ENCODE measurements around the gene ARMH1.
A peak's percentile ranks its signal among the peaks of the same experiment; 100 is the strongest.

Gene ARMH1

GRCh38 chr1:44674113-44675000, at the start of gene ARMH1, which contains the start of gene TMEM53:
ARMH1 (plus strand) TSS chr1:44674714; CDS start chr1:44689698, 14,984 bp downstream.
TMEM53 (minus strand) TSS chr1:44674481; CDS start chr1:44674391, 90 bp downstream.
- DNase-seq: peak; percentile 96

DNA sequence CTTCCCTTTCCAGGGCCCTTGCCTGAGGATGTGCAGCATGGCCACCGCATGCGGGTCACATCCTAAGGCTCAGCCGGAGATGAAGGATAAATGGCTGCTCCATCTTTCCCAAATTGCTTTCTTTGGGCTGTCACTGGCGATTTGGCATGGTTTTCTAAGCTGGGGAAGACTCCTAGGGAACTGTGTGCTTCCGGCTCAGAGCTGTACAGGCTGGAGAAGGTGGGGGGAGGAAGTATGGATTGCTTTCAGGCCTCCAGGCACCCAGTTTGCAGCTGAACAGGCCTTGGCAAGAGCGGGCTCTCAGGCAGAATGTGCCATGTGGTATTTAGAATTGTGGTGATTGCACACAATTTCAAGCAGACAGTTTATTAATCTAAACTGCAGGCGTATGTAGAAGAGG, 49.2 kb upstream of the ARMH1 start:
- no peak for DNase-seq

DNA sequence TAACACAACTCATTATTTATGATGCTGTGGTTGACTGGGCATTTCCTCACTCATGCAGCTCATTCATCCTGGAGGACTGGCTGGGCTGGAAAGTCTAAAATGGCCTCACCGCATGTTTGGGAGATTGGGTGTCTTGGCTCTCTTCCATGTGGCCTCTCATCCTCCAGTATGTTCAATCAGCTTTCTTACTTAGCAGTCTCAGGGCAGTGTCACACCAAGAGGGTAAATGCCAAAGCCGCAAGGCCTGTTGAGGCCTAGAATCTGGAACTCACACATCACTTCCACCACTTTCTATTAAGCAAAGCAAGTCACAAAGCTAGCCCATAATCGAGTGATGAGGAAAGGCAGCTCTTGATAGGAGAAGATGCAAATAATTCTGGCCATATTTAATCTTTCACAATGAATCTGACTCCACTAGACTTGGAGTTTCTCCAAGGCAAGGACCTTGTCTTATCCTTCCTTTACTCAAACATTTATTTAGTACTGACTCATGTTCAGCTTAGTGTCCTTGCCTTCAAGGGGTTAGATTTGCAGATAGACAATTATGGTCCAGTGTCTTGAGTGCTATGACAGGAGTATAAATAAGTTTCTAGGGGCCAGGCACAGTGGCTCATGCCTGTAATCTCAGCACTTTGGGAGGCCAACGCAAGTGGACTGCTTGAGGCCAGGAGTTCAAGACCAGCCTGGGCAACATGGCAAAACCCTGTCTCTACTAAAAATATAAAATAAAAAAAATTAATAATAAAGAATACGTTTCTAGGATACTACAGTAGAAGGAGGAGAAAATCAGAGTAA, 45.4 kb upstream of the ARMH1 start:
- no peak for DNase-seq

- DNase-seq: no peak
Observed at GRCh38 chr1:44630116-44630515, 44.4 kb upstream of the ARMH1 start.

DNA sequence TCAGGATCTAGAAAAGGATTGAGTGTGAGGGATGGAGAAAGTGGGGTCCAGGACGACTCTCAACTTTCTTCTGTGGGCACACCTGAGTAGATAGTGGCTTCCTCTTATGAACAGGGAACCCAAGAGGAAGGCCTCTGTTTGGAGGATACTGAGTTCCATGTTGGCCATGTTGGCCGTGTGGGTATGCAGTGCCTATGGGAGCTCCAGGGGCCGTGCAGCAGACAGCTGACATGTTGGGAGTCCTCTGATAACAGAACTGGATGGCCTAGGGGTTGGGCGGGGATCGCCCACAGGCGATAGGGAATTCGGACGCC, 43.2 kb upstream of the ARMH1 start:
- no peak for DNase-seq

DNA sequence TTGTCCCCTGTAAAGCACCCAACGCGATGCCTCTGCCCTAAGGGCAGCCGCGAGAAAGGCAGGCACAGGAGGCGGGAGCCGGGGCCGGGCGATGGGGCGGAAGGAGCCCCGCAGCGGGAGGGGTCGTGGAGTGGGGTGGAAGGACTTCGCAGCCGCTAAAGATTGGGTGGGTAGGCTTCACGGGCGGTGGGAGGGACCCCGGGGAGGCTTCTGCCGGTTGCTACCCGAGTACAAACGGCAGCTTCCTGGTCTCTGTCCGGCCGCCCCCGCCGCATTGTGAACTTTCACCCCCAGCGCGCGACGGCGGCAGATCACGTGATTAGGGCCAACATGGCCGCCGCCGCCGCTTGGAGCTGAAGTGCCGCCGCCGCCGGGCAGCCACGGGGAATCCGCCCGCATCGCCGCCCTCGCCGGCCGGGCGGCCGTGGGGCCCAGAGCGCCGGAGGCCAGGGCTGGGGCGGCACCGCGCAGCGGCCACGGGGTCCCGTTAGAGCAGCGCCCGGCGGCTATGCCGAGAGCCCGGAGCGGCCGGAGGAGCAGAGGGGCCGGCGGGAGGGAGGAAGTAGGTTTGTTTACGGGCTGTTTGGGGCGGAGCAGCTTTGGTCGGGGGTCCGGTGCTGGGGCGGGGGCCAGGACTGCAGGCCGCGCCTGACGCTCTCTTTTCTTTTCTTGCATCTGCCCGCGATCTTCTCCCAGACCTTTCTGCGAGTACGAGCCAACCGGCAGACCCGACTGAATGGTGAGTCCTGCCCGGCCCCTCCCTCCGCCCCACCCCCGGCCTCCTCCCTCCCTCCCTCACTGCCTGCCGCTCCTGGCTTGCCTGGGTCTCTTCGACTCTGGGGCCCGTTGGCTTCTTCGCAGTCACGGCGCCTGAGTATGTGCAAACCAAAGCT, 42.6 kb upstream of the ARMH1 start:
- peak; percentile 92 for DNase-seq

DNA sequence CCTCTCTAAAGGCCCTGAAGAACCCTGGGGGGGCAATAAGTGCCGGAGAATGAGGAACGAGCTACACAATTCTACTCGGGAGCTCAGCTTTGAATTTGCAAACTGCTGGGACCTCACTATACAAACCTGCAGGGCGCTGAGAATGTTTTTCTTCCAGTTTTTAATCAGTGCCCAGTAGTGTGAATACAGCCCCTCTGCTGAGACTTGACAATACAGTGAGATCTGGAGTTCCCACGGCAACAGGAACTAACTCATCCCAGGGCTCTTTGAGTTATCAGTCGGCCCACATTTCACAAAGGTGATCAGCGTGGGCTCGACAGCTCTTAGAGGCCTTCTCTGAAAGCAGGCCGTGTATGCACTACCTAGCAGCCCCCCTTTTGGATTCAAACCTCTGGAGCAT, 41.9 kb upstream of the ARMH1 start:
- no peak for DNase-seq

DNA sequence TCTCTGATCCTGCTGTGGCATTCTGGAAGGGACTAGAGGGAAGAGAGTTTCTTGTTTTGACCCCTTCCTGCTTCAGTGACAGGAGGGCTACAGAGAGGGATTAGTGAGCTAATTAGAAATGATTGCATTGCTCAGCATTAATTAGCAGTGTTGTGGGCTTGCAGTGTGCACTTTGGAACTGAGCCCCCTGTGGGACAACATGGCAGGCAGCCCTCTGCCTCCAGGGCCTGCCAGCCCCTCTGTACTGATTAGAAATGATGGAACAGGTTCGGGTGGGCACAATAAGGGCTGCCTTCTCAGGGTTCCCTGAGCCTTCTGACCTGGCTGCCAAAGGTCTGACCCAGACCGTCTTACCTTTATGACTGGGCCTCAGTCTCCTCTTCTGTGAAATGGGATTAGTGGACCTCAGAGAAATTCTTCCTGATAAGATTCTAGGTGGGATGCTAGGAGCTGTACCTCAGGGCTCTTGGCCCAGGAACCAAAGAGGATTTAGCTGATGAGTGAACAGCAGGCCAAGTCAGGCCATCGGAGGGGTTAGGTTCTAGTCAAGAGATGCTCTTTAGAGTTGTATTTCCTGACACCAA, 39.8 kb upstream of the ARMH1 start:
- no peak for DNase-seq

DNA sequence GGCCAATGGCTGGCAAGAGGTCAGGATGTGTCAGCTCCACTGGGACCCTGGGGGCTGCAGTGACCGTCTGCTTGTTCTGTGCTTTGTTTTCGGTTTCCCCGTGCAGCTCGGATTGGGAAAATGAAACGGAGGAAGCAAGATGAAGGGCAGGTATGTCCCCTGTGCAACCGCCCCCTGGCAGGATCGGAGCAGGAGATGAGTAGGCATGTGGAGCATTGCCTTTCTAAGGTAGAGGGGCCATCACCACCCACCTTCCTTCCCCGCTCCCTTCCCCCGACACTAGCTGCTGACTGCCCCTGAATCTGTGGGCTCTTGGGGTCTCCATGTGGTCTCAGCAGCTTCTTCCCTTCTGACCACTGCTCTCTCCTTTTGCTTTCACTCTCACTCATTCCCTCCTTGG, 39.1 kb upstream of the ARMH1 start:
- DNase-seq: no peak

DNA sequence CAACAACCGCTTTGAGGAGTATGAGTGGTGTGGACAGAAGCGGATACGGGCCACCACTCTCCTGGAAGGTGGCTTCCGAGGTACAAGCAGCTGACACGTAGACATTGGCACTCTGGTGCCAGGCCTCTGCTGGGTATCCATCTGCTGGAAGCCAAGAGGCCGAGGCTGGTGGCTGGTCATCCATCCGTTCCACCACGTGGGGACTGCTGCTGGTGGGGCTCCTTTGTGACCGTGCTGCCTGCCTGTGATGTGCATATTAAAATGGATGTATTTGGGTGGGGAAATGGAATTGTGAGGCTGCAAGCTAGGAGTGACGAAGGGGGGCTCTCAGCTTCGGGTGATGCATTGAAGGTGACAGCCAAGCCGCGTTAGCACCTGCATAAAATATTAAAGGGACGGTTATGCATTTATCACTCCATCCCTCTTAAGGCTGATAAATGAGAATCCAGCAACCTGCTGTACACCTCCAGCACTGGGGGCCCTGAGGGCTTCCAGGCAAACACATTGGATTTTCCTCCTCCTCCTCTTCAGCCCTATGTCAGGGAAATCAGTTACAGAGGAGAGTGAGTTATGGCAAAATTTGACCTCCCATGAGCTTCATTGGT, 38.3 kb upstream of the ARMH1 start:
- no peak for DNase-seq

DNA sequence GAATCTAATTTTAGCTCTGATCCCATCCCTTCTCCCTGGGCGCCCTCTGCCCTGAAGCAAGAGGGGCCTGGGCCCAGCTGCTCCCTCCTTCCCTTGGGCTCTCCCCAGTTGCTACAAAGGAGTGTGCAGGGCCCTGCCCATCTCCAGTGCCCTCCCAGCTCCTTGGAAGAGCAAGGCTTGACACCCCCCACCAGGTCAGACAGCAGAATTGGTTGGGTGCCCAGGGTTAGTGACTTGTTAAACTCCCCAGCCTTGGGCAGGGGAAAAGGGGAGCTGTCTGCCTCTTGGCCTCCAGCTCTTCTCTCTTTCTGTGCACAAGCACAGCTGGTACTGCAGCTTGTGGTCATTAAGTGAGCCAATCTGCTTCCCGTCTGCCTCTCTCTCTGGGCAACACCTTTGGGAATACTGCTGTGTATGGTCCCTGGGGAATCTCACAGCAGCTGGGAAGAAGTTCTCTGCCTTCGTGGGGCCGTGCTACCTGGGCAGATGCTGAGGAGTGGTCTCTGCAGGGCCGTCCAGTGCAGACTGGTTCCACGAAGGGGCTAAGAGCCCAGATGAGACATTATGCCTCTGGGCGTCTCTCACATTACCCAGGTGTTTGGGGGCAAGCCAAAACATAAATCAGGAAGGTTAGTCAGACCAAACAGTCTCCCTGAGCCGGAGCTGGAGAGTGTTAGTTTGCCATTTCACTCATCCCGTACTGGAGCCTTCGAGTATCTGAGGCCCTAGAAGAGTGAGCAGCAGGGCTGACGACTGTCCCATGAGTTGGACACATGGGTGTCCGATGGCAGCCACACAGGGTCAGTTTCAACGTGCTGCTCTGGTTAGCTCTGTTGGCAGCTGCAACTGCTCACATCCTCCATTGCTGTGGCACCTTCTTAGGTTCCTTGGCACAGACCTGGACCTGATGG, 37.6 kb upstream of the ARMH1 start:
- no peak for DNase-seq

DNA sequence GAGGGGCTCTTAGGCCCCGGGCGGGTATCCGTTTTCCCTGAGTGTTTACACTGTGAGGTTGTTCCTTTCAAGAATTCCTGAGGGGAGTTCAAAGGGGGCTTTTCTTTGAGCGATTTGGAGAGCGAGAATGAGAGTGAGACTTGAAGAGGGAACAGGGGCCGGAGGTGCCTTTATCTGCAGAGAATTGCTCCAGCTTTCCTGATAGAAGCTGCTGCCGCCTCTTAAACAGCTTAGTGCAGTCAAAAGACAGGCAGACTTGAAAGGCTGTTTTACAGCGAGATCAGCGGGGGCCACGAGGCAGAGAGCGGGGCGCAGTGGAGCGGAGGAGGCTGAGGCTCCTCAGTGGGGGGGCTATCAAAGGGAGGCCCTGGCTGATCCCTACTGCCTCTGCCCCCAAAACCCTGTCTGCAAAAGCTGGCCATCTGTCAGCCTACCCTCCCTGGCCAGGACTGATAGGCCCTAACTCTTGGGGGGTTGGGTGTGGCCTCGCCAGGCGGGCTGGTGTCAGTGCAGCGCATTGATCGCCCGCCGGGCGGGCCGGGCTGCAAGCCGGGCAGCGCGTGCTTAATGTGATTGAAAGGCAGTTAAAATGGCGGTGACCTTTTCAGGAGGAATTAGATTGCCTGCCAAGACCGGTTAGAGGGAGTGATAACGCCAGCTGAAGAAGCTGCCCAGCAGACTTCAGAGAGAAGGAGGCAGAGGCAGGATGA, 36.7 kb upstream of the ARMH1 start:
- DNase-seq: no peak

GRCh38 chr1:44640200-44640853, 34.2 kb upstream of the ARMH1 start:
- DNase-seq: no peak

- no peak for DNase-seq
Observed at GRCh38 chr1:44641126-44642102, 33.1 kb upstream of the ARMH1 start.

- no peak for DNase-seq
Observed at GRCh38 chr1:44642255-44642654, 32.3 kb upstream of the ARMH1 start.

GRCh38 chr1:44642925-44643324, 31.6 kb upstream of the ARMH1 start:
- DNase-seq: no peak

GRCh38 chr1:44643721-44644334, 30.7 kb upstream of the ARMH1 start:
- DNase-seq: no peak

- DNase-seq: no peak
Observed at GRCh38 chr1:44644806-44645205, 29.7 kb upstream of the ARMH1 start.

All from activated naive CD4-positive, alpha-beta T cell treated with anti-CD3 and anti-CD28 coated beads, Interleukin-2, amount 50 U/mL, for 16 hours (primary cell).